ENCODE measurements around the gene CFAP298.

GRCh38 chr21:32597205-32597604 lies 15.0 kb downstream of the CFAP298 start:
- TF ChIP-seq BHLHE40 (IDR thresholded peaks at IDR 0.05; ENCODE audit: borderline replicate concordance), result no peak
- no peak for TF ChIP-seq HDGF (IDR thresholded peaks at IDR 0.05; ENCODE audit: borderline replicate concordance)
- TF ChIP-seq FOXK2 (IDR thresholded peaks at IDR 0.05), result no peak
- TF ChIP-seq NFRKB (IDR thresholded peaks at IDR 0.05), result no peak
- no peak for TF ChIP-seq L3MBTL2 (conservative IDR thresholded peaks at IDR 0.05)
- TF ChIP-seq SP1 (IDR thresholded peaks at IDR 0.05), result no peak
- no peak for TF ChIP-seq TARDBP (IDR thresholded peaks at IDR 0.05)

Data from HEK293T (cell line).